Measurements from ENCODE around the gene CDH11.

Gene CDH11

DNA sequence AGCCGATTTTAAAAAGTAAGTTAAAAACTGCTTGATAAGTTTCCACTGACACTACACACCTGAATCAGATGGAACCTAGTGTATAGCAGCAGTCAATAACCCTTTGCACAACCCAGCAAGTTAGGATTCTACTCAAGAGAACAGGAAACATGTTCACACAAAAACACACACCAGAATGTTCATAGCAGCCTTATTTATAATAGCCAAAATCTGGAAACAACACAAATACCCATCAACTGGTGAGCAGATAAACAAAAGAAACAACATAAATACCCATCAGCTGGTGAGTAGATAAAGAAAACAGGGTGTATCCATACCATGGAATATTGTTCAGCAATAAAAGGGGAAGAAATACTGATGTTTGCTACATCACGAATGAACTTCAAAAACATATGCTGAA, 2.7 kb upstream of the CDH11 start:
- TF ChIP-seq, protein P1, sequence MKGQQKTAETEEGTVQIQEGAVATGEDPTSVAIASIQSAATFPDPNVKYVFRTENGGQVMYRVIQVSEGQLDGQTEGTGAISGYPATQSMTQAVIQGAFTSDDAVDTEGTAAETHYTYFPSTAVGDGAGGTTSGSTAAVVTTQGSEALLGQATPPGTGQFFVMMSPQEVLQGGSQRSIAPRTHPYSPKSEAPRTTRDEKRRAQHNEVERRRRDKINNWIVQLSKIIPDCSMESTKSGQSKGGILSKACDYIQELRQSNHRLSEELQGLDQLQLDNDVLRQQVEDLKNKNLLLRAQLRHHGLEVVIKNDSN (IDR thresholded peaks at IDR 0.05), result no peak
- no peak for TF ChIP-seq CREB1 (IDR thresholded peaks at IDR 0.05; ENCODE audit: low read depth)
- no peak for TF ChIP-seq NFIC (IDR thresholded peaks at IDR 0.05)
- no peak for TF ChIP-seq REST (IDR thresholded peaks at IDR 0.05; ENCODE audit: low read depth)
- TF ChIP-seq EP300 (IDR thresholded peaks at IDR 0.05; ENCODE audit: borderline replicate concordance), result no peak
- TF ChIP-seq ZBTB7A (IDR thresholded peaks at IDR 0.05; ENCODE audit: low read depth), result no peak
- no peak for TF ChIP-seq FOXM1 (IDR thresholded peaks at IDR 0.05; ENCODE audit: borderline replicate concordance, low read depth)
- no peak for TF ChIP-seq RAD21 (IDR thresholded peaks at IDR 0.05; ENCODE audit: low read depth)
- no peak for TF ChIP-seq TAF1 (IDR thresholded peaks at IDR 0.05; ENCODE audit: low read depth)
- TF ChIP-seq TCF12 (IDR thresholded peaks at IDR 0.05; ENCODE audit: low read depth), result no peak
- TF ChIP-seq TEAD4 (IDR thresholded peaks at IDR 0.05), result no peak
- no peak for TF ChIP-seq YY1 (IDR thresholded peaks at IDR 0.05; ENCODE audit: low read depth)

DNA sequence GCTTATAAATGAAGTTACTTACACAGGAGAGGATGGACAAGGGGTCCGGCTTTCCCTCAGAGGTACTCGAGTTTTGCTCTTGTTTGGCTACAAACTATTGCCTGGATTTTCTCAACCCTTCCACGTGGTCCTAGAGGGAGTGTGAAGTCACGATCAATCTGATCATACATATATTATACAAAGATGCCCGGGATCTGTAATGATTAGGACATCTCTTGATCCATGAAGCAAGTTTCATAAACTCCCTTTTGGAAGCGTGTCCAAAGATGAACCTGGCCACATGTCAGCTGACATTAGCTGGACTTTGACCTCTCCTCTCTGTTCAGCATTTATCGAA, 2.3 kb upstream of the CDH11 start:
- no peak for TF ChIP-seq FOXM1 (IDR thresholded peaks at IDR 0.05; ENCODE audit: borderline replicate concordance, low read depth)
- TF ChIP-seq CEBPB (IDR thresholded peaks at IDR 0.05), result no peak
- TF ChIP-seq, protein P1 (IDR thresholded peaks at IDR 0.05), result no peak

- TF ChIP-seq YY1 (IDR thresholded peaks at IDR 0.05; ENCODE audit: low read depth) (no peak), CEBPB (IDR thresholded peaks at IDR 0.05) (no peak), TEAD4 (IDR thresholded peaks at IDR 0.05) (no peak), TCF12 (IDR thresholded peaks at IDR 0.05; ENCODE audit: low read depth) (no peak), RAD21 (IDR thresholded peaks at IDR 0.05; ENCODE audit: low read depth) (no peak), TAF1 (IDR thresholded peaks at IDR 0.05; ENCODE audit: low read depth) (no peak), NFIC (IDR thresholded peaks at IDR 0.05) (no peak), CREB1 (IDR thresholded peaks at IDR 0.05; ENCODE audit: low read depth) (no peak), ZBTB7A (IDR thresholded peaks at IDR 0.05; ENCODE audit: low read depth) (no peak), REST (IDR thresholded peaks at IDR 0.05; ENCODE audit: low read depth) (no peak), FOXM1 (IDR thresholded peaks at IDR 0.05; ENCODE audit: borderline replicate concordance, low read depth) (no peak), EGR1 (IDR thresholded peaks at IDR 0.05) (no peak)
- TF ChIP-seq, protein P1 (IDR thresholded peaks at IDR 0.05), result no peak
- TF ChIP-seq, protein P2, sequence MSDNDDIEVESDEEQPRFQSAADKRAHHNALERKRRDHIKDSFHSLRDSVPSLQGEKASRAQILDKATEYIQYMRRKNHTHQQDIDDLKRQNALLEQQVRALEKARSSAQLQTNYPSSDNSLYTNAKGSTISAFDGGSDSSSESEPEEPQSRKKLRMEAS (IDR thresholded peaks at IDR 0.05), result no peak
Measured at GRCh38 chr16:65123396-65124211, 1.7 kb upstream of the CDH11 start.

- TF ChIP-seq, protein P2 (IDR thresholded peaks at IDR 0.05), result no peak
- TF ChIP-seq FOXM1 (IDR thresholded peaks at IDR 0.05; ENCODE audit: borderline replicate concordance, low read depth) (no peak), TEAD4 (IDR thresholded peaks at IDR 0.05) (no peak), NFIC (IDR thresholded peaks at IDR 0.05) (no peak), RAD21 (IDR thresholded peaks at IDR 0.05; ENCODE audit: low read depth) (no peak), CREB1 (IDR thresholded peaks at IDR 0.05; ENCODE audit: low read depth) (no peak), EP300 (IDR thresholded peaks at IDR 0.05; ENCODE audit: borderline replicate concordance) (no peak)
- TF ChIP-seq, protein P1 (IDR thresholded peaks at IDR 0.05), result no peak
Measured at GRCh38 chr16:65122724-65123395, 997 bp upstream of the CDH11 start.

Data from Ishikawa (cell line).